ENCODE data around the gene PRG2. TPM values are rescaled to one million over a fixed set of nuclear protein-coding genes. Genes with fewer than 3 reads are reported as not detected.
"Not testable (repeated sequence)": the region's sequence is repeated elsewhere in the genome, so short reads cannot be mapped to it uniquely, and the experiment has no call there.

The PRG2 gene
- polyA plus RNA-seq, 5 donors, result 1.2 to 1.8 (median 1.3) TPM

DNA sequence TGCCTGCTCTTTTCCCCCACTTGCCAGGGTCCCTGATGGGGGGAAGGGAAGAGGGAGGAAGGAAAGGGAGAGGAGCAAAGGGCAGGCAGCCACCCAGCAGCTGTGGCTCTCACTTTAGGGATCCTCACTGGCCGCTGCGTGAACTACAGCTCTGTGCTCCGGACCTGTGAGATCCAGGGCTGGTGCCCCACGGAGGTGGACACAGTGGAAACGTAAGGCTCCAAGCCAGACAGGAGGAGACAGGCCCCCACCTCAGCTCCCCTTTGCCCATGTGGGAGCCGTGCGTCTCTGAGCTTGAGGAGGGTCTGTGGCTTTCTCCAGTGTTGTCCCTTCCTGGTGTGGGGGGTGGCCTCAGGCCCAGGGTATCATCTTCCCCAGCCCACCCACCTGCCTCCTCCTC, 42.4 kb downstream of the PRG2 start:
- DNase-seq, result no peak

DNA sequence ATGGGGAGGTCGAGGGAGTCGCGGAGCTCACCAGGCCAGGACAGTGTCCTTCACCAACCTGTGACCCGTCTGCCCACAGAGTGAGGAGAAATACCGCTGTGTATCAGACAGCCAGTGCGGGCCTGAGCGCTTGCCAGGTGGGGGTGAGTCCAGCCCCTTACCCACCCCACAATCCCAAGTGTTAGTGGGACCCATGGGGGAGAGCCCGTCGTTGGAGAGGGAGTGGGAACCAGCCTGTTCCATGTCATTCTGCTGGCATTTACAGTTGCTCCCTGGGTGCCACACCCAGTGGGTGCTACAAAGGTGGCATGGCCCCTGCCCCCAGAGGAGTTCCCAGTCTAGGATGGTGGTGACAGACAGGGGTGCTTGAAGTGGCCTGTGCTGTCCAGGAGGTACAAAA, 43.1 kb downstream of the PRG2 start:
- DNase-seq, result no peak

DNA sequence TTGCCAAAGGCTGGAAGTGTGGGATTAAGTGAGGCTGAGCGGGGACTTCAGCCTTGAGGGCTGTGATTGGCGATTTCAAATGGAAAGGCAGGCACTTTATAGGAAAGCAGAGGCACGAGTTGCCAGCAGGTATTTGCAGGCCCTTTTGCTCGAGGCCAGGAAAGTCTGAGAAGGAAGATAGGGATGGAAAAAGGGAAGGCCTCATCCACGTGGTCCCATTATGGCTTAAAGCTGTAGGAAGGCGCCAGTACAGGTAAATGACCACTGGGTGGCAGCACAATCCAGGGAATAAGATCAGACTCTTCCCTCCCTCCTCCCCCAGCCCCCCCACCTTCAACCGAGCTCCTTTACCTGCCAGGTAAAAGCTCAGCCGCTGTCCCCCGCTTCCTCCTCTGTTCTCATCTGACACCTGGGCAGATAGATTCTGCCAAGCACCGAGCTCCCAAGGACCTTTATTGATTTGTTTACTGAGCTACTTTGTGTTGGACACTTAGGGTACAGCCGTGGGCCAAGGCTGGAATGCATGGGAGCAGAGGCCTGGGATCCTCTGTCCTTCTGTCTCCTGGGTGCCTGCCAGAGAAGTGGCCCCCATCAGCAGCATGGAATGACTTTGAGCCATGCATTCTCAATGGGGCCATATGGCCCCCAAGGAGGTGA, 44.8 kb downstream of the PRG2 start:
- DNase-seq, result peak in 1 of 2 donors; percentile 48

DNA sequence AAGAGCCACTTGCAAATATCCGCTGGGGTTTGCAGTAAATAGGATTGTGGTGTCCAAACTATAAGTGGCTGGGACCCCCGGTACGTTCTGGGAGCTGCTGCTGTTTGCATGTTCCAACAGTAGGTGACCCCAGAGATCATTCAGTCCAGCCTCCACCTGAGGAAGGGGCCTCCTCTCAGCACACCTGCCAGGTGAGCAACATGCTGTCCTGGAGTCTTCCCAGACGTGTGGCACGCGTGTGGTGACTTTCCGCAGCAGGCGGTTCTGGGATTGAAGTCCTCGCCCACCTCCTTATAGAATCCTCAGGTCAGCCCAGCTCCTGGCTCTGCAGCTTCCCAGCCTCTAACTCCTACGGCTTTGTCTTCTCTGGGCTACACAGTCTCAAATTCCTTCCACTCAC, 45.6 kb downstream of the PRG2 start:
- no peak for DNase-seq

DNA sequence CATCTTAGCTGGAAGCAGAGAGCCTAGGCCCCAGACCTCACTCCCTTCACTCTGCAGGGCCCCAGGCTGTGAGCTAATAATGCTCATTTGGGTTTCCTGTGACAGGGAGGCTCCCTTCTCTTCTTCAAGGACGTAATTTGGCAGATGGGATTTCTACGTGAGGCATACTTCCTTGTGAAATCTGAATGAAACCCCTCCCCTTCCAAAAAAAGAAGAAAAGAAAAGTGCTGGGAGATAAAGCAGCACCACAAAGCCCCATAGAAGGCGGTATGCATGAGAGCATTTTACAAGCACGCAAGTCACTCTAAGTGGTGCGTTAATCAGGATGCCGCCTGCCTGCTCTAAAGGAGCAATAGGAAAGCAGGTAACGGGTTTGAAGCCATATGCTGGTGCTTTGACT, 46.6 kb downstream of the PRG2 start:
- DNase-seq, result no peak

DNA sequence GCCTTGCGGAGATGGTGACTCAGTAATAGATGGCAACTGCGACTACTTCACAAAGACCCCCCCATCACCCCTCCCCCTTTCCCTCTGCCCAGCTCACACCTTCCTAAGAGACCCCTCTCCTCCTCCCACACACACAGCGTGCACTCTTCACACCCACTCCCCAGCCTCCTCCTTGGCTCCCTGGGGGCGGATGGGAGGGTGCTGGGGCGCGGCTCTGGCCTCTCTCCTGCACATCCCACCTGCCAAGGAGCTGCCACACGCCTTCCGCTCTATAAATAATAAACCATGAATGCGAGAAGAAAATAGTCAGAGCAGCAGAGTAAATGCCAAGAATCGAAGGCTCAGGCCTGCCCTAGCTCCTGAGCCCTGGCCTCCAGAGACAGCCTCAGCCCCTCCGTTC, 47.7 kb downstream of the PRG2 start:
- no peak for DNase-seq

DNA sequence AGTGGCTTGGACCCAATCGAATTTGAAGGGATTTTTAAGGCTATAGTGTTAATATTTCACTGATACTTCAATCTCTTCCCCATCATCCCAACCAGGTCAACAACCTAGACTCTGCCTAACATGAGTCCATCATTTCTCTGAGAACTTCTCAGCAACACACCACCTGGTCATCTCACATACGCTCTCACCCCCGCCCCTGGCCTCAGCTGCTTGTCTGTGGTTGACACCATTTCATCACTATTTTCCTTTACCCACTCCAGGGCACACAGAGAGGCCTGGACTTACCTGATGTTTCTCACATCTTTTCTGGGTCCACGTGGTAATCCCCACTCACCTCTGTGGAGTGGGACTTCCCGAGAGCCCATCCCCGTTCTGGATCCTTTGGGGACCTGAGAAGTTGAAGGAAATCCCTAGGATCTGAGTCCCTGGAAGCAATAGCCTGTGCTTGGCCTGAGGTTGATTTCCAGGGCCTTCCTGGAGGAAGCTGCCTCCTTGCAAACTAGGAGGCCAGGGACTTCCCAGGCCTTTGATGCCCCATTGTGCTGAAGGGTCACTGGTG, 49.1 kb downstream of the PRG2 start:
- no peak for DNase-seq

DNA sequence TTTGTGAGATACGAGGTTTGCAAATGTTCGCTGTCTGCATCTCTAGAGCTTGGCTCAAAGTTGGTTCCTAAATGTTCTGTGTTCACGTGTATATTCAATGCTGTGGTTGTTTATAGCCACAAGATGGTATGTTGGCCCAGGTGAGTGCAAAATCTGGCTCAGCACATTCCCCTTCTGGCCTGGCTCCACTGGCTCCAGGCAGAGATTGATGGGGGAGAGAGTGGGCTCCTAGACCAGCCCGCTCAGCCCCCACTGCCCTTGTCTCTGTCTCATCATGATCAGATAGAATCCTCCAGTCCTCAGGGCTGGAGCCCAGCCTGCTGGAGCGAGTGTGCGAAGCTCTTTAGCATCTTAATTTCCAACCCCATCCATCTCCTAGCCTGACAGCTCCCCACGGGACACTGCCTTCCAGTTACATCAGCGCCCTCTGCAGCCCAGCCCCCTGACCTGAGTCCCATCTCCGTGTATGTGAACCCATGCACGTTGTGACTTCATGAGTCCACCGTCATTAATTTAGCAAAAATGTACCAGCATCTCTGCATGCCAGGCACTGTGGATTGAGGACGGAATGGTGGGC, 50.3 kb downstream of the PRG2 start:
- no peak for DNase-seq

DNA sequence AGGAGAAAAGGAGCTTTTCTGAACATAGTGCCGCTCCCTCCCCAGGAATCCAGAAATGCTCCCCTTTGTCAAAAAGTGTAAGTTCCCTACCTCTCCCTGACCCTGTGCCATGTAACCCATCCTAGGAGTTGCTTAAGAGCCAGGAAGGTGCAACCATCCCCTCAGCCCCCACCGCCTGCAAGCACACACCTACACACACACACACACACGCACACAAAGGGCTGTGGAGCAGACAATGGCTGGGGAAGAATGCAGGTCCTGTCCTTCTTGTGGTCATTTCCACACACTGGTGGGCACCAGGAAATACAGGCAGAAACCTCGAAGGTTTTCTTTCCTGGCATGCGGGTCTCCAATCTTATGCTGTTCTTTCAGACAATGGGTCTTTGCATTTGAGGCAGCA, 51.1 kb downstream of the PRG2 start:
- no peak for DNase-seq

DNA sequence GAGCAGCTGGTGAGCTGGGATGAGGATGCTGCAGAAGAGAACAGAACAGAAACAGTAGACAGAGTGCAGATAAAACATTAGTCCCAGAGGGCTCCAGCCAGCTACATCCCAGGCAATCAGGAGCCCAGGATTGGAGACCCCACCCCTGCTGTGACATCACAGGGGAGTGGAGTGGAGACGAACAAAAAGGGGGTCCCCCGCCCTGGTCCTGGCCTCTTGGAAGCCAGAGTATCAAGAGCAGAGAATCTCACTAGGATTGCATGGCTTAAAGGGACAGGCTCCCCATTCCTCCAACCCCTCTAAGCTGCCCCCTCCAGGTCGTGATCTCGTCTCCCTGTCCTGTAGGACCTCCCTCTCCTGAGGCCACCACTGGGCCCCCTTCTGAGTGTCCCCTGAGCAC, 52.3 kb downstream of the PRG2 start, which contains the start of gene P2RX3:
TSS of gene P2RX3 (plus strand) at position 211 of the 400 bp plus-strand sequence. CDS start 199 bp downstream, outside the sequence.
- no peak for DNase-seq

DNA sequence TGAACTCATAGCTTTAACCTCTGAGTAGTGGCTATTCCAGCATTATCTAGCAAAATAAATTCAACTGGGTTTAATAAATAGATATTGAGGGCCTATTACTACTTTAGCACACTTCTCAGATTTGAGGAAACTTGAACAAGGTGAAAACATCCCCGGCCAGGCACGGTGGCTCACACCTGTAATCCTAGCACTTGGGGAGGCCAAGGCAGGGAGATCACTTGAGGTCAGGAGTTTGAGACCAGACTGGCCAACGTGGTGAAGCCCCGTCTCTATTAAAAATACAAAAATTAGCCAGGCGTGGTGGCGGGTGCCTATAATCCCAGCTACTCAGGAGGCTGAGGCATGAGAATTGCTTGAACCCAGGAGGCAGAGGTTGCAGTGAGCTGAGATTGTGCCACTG, 53.6 kb downstream of the PRG2 start:
- not testable (repeated sequence) for DNase-seq

Other genes starting within 250 kb of the PRG2 start
- gene LRRC55, start 208.7 kb downstream of the PRG2 start, polyA plus RNA-seq (ENCODE audit: insufficient read depth in 1 of 5, insufficient read length in 5 of 5, low replicate concordance in 1 of 5), result 1 to 10 TPM; 2.2 to 3.4 (median 2.9) TPM
- gene APLNR, start 153.4 kb downstream of the PRG2 start, polyA plus RNA-seq (ENCODE audit: insufficient read depth in 1 of 5, insufficient read length in 5 of 5, low replicate concordance in 1 of 5), result 100 to 1,000 TPM; 126 to 174 (median 152) TPM
- 100 to 1,000 TPM; 100 to 159 (median 115) TPM for gene TNKS1BP1, start 65.7 kb downstream of the PRG2 start, polyA plus RNA-seq (ENCODE audit: insufficient read depth in 1 of 5, insufficient read length in 5 of 5, low replicate concordance in 1 of 5)
- 100 to 1,000 TPM; 151 to 215 (median 166) TPM for gene SSRP1, start 54.8 kb downstream of the PRG2 start, polyA plus RNA-seq (ENCODE audit: insufficient read depth in 1 of 5, insufficient read length in 5 of 5, low replicate concordance in 1 of 5)
- under 1 TPM in 4 of 5 donors, not detected in 1; 0.16 to 0.28 (median 0.23) TPM for gene P2RX3, start 52.3 kb downstream of the PRG2 start, polyA plus RNA-seq (ENCODE audit: insufficient read depth in 1 of 5, insufficient read length in 5 of 5, low replicate concordance in 1 of 5)
- 1 to 10 TPM in 2 of 5 donors, under 1 TPM in 3; 0.48 to 1.5 (median 0.77) TPM for gene PRG3, start 9.5 kb downstream of the PRG2 start, polyA plus RNA-seq (ENCODE audit: insufficient read depth in 1 of 5, insufficient read length in 5 of 5, low replicate concordance in 1 of 5)
- gene SLC43A3, start 36.5 kb upstream of the PRG2 start, polyA plus RNA-seq (ENCODE audit: insufficient read depth in 1 of 5, insufficient read length in 5 of 5, low replicate concordance in 1 of 5), result 10 to 100 TPM; 36.9 to 47.7 (median 39.3) TPM
- 1 to 10 TPM; 1.3 to 4.5 (median 1.6) TPM for gene RTN4RL2, start 69.9 kb upstream of the PRG2 start, polyA plus RNA-seq (ENCODE audit: insufficient read depth in 1 of 5, insufficient read length in 5 of 5, low replicate concordance in 1 of 5)
- gene SLC43A1, start 125.1 kb upstream of the PRG2 start, polyA plus RNA-seq (ENCODE audit: insufficient read depth in 1 of 5, insufficient read length in 5 of 5, low replicate concordance in 1 of 5), result 10 to 100 TPM; 11.6 to 18.5 (median 16.7) TPM
- gene TIMM10, start 140.1 kb upstream of the PRG2 start, polyA plus RNA-seq (ENCODE audit: insufficient read depth in 1 of 5, insufficient read length in 5 of 5, low replicate concordance in 1 of 5), result 10 to 100 TPM; 33.3 to 42.0 (median 39.0) TPM
- gene SMTNL1, start 146.9 kb upstream of the PRG2 start, polyA plus RNA-seq (ENCODE audit: insufficient read depth in 1 of 5, insufficient read length in 5 of 5, low replicate concordance in 1 of 5), result 1 to 10 TPM in 1 of 5 donors, under 1 TPM in 4; 0.48 to 9.2 (median 0.59) TPM
- gene UBE2L6, start 177.0 kb upstream of the PRG2 start, polyA plus RNA-seq (ENCODE audit: insufficient read depth in 1 of 5, insufficient read length in 5 of 5, low replicate concordance in 1 of 5), result 10 to 100 TPM; 59.0 to 78.7 (median 60.9) TPM
- 100 to 1,000 TPM; 172 to 210 (median 183) TPM for gene SERPING1, start 207.0 kb upstream of the PRG2 start, polyA plus RNA-seq (ENCODE audit: insufficient read depth in 1 of 5, insufficient read length in 5 of 5, low replicate concordance in 1 of 5)